HG02763 (cell line): ENCODE measurements around the gene STEAP3.
"Not testable (repeated sequence)": the region's sequence is repeated elsewhere in the genome, so short reads cannot be mapped to it uniquely, and the experiment has no call there.

ENCODE experiments used
- ATAC-seq: cut with Tn5 transposase; IDR thresholded peaks from one replicate; pipeline ENCODE4 v1.9.1; 2021; ENCODE audit warnings: mild to moderate bottlenecking, moderate library complexity; ENCODE audit not compliant: unreplicated experiment

STEAP3 gene

GRCh38 chr2:119260646-119261492 is 37.2 kb downstream of the STEAP3 start:
- ATAC-seq: no peak

GRCh38 chr2:119261493-119262225 is 38.0 kb downstream of the STEAP3 start:
- ATAC-seq: no peak

- ATAC-seq: no peak
These were observed 39.4 kb downstream of the STEAP3 start for GRCh38 chr2:119263025-119263424.

GRCh38 chr2:119263656-119264055 is 40.0 kb downstream of the STEAP3 start:
- no peak for ATAC-seq

GRCh38 chr2:119264781-119265692 is 41.4 kb downstream of the STEAP3 start:
- peak; percentile 96 for ATAC-seq

- no peak for ATAC-seq
These were observed 42.0 kb downstream of the STEAP3 start for GRCh38 chr2:119265693-119266066.

- ATAC-seq: no peak
These were observed 42.5 kb downstream of the STEAP3 start for GRCh38 chr2:119266091-119266589.

GRCh38 chr2:119267604-119268003 is 44.0 kb downstream of the STEAP3 start:
- no peak for ATAC-seq

GRCh38 chr2:119276864-119277263 is 53.2 kb downstream of the STEAP3 start:
- ATAC-seq: no peak

GRCh38 chr2:119278385-119278784 is 54.8 kb downstream of the STEAP3 start:
- ATAC-seq: not testable (repeated sequence)

GRCh38 chr2:119278946-119279345 is 55.3 kb downstream of the STEAP3 start:
- no peak for ATAC-seq

- ATAC-seq: no peak
These were observed 56.0 kb downstream of the STEAP3 start for GRCh38 chr2:119279666-119280065.

- no peak for ATAC-seq
These were observed 57.0 kb downstream of the STEAP3 start for GRCh38 chr2:119280680-119281079.

- no peak for ATAC-seq
These were observed 58.7 kb downstream of the STEAP3 start for GRCh38 chr2:119282146-119282995.

- ATAC-seq: no peak
These were observed 59.4 kb downstream of the STEAP3 start for GRCh38 chr2:119282996-119283511.

- ATAC-seq: no peak
These were observed 60.3 kb downstream of the STEAP3 start for GRCh38 chr2:119283873-119284331.

- no peak for ATAC-seq
These were observed 63.0 kb downstream of the STEAP3 start for GRCh38 chr2:119286661-119287060.

- ATAC-seq: no peak
These were observed 64.9 kb downstream of the STEAP3 start for GRCh38 chr2:119288576-119288975.

GRCh38 chr2:119289093-119289492 is 65.5 kb downstream of the STEAP3 start:
- no peak for ATAC-seq

GRCh38 chr2:119289642-119290041 is 66.0 kb downstream of the STEAP3 start:
- no peak for ATAC-seq
